ENCODE measurements around the gene TMEM213.

Gene TMEM213

GRCh38 chr7:138819625-138820024, 21.8 kb downstream of the TMEM213 start:
- Histone ChIP-seq H3K27ac (ENCODE audit: low read depth, low read length, severe bottlenecking) (no peak overlapping the region), H3K9me3 (ENCODE audit: control insufficient read depth, low read length) (no peaks in the 10 kb centered on the region), H3K4me3 (ENCODE audit: extremely low read depth, insufficient read depth, low read length, poor library complexity, severe bottlenecking) (no peak overlapping the region), H3K36me3 (ENCODE audit: control insufficient read depth, insufficient read depth, low read length) (no peaks in the 10 kb centered on the region), H3K4me1 (ENCODE audit: control insufficient read depth, insufficient read depth, low read length, poor library complexity, severe bottlenecking) (no peaks in the 10 kb centered on the region)
- 93 to 95% methylated on average over 2 to 3 of the region's 3 CpGs for WGBS, 2 experiments (ENCODE audit: insufficient coverage in 2 of 2)

DNA sequence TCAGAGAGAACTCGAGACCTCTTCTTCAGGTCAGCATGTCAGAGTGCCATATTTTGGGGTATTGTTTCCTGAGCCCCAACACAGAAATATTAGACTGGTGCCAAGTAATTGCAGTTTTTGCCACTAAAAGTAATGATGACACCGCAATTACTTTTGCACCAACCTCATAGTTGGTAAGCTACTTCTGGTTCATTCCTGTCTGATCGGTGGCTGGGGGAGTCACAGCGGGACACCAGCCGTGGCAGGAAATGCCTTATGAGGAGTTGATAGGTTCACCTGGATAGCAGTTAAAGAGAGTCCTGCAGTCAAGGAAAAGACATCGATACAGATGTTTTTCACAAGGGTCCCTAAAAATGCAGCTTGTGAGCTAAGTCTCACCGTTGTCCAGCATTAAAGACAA, 24.1 kb downstream of the TMEM213 start:
- H3K4me1 ChIP-seq (ENCODE audit: control insufficient read depth, insufficient read depth, low read length, poor library complexity, severe bottlenecking): no peaks in the 10 kb centered on the region
- WGBS, 2 experiments (ENCODE audit: insufficient coverage in 2 of 2): 85 to 91% methylated on average over 5 to 7 of the region's 7 CpGs
- peaks cover 5% of the 10 kb centered on the region for H3K9me3 ChIP-seq (ENCODE audit: control insufficient read depth, low read length)
- no peak overlapping the region for H3K27ac ChIP-seq (ENCODE audit: low read depth, low read length, severe bottlenecking)
- no peaks in the 10 kb centered on the region for H3K36me3 ChIP-seq (ENCODE audit: control insufficient read depth, insufficient read depth, low read length)
- no peak overlapping the region for H3K4me3 ChIP-seq (ENCODE audit: extremely low read depth, insufficient read depth, low read length, poor library complexity, severe bottlenecking)

GRCh38 chr7:138822867-138823535, 25.2 kb downstream of the TMEM213 start:
- Histone ChIP-seq H3K36me3 (ENCODE audit: control insufficient read depth, insufficient read depth, low read length) (no peaks in the 10 kb centered on the region), H3K4me3 (ENCODE audit: extremely low read depth, insufficient read depth, low read length, poor library complexity, severe bottlenecking) (no peak overlapping the region)
- 88 to 91% methylated on average over 1 to 6 of the region's 11 CpGs for WGBS, 2 experiments (ENCODE audit: insufficient coverage in 2 of 2)

GRCh38 chr7:138825049-138825721, 27.4 kb downstream of the TMEM213 start:
- Histone ChIP-seq H3K4me1 (ENCODE audit: control insufficient read depth, insufficient read depth, low read length, poor library complexity, severe bottlenecking) (no peaks in the 10 kb centered on the region), H3K27ac (ENCODE audit: low read depth, low read length, severe bottlenecking) (no peak overlapping the region), H3K36me3 (ENCODE audit: control insufficient read depth, insufficient read depth, low read length) (no peaks in the 10 kb centered on the region), H3K9me3 (ENCODE audit: control insufficient read depth, low read length) (peaks cover 5% of the 10 kb centered on the region), H3K4me3 (ENCODE audit: extremely low read depth, insufficient read depth, low read length, poor library complexity, severe bottlenecking) (no peak overlapping the region)
- 90 to 93% methylated on average over 8 of the region's 11 CpGs for WGBS, 2 experiments (ENCODE audit: insufficient coverage in 2 of 2)

More at GRCh38 chr7:138822867-138823535, 25.2 kb downstream of the TMEM213 start:
- Histone ChIP-seq H3K4me1 (ENCODE audit: control insufficient read depth, insufficient read depth, low read length, poor library complexity, severe bottlenecking) (no peaks in the 10 kb centered on the region), H3K27ac (ENCODE audit: low read depth, low read length, severe bottlenecking) (no peak overlapping the region), H3K9me3 (ENCODE audit: control insufficient read depth, low read length) (peaks cover 5% of the 10 kb centered on the region)

DNA sequence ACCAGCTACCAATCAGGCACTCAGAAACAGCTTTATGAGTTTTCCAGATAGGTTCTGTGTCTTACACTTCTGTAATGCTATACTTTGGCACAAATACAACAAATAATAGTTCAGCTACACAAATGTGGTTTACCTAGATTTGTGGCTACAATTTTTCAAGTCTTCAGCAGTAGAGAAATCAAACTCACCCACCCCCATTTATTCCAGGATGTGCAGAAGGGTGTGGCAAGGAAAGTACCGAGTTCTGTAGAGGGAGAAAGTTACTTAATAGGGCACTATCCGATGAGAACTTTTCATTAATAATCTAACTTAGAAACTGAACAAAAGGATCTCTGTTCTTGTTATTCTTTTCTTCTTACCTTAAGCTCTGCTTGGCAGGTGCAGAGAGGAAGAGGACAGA, 30.5 kb downstream of the TMEM213 start:
- Histone ChIP-seq H3K4me1 (ENCODE audit: control insufficient read depth, insufficient read depth, low read length, poor library complexity, severe bottlenecking) (no peaks in the 10 kb centered on the region), H3K4me3 (ENCODE audit: extremely low read depth, insufficient read depth, low read length, poor library complexity, severe bottlenecking) (no peak overlapping the region), H3K27ac (ENCODE audit: low read depth, low read length, severe bottlenecking) (no peak overlapping the region), H3K36me3 (ENCODE audit: control insufficient read depth, insufficient read depth, low read length) (no peaks in the 10 kb centered on the region), H3K9me3 (ENCODE audit: control insufficient read depth, low read length) (peaks cover 5% of the 10 kb centered on the region)
- WGBS, 2 experiments (ENCODE audit: insufficient coverage in 2 of 2): no CpG with 5 or more reads among the region's 2 CpGs

- WGBS, 2 experiments (ENCODE audit: insufficient coverage in 2 of 2): 82 to 89% methylated on average over 8 of the region's 11 CpGs
- H3K4me1 ChIP-seq (ENCODE audit: control insufficient read depth, insufficient read depth, low read length, poor library complexity, severe bottlenecking): no peaks in the 10 kb centered on the region
- peaks cover 5% of the 10 kb centered on the region for H3K9me3 ChIP-seq (ENCODE audit: control insufficient read depth, low read length)
- no peak overlapping the region for H3K27ac ChIP-seq (ENCODE audit: low read depth, low read length, severe bottlenecking)
- peaks cover under 1% of the 10 kb centered on the region for H3K36me3 ChIP-seq (ENCODE audit: control insufficient read depth, insufficient read depth, low read length)
- H3K4me3 ChIP-seq (ENCODE audit: extremely low read depth, insufficient read depth, low read length, poor library complexity, severe bottlenecking): no peak overlapping the region
These were observed 31.5 kb downstream of the TMEM213 start for GRCh38 chr7:138829335-138829734.

DNA sequence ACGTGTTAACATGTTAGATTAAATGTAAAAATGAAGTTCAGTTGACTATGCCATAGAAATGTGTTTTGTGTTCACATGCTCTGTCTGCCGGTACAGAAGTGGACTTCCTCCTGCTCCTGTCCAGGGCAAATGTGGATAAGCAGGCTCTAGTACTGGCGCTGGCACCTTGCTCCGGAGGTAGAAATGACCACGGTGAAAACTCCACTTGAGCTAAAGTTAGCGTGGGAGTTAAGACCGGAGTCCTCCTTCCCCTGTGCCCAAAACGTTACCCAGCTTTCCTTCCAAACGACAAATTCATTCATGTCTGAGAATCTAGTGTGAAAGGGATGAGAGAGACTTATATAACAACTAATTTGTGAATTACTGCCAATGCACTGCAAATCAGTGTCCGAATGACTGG, 35.2 kb downstream of the TMEM213 start:
- H3K36me3 ChIP-seq (ENCODE audit: control insufficient read depth, insufficient read depth, low read length): peaks cover 33% of the 10 kb centered on the region
- H3K4me1 ChIP-seq (ENCODE audit: control insufficient read depth, insufficient read depth, low read length, poor library complexity, severe bottlenecking): no peaks in the 10 kb centered on the region
- 97 to 98% methylated on average over 7 to 8 of the region's 10 CpGs for WGBS, 2 experiments (ENCODE audit: insufficient coverage in 2 of 2)
- H3K4me3 ChIP-seq (ENCODE audit: extremely low read depth, insufficient read depth, low read length, poor library complexity, severe bottlenecking): no peak overlapping the region
- H3K27ac ChIP-seq (ENCODE audit: low read depth, low read length, severe bottlenecking): no peak overlapping the region
- no peaks in the 10 kb centered on the region for H3K9me3 ChIP-seq (ENCODE audit: control insufficient read depth, low read length)

- H3K4me3 ChIP-seq (ENCODE audit: extremely low read depth, insufficient read depth, low read length, poor library complexity, severe bottlenecking): no peak overlapping the region
- no peak overlapping the region for H3K27ac ChIP-seq (ENCODE audit: low read depth, low read length, severe bottlenecking)
- WGBS, 2 experiments (ENCODE audit: insufficient coverage in 2 of 2): 80% methylated on average over 4 to 5 of the region's 5 CpGs
- peaks cover 39% of the 10 kb centered on the region for H3K36me3 ChIP-seq (ENCODE audit: control insufficient read depth, insufficient read depth, low read length)
- no peaks in the 10 kb centered on the region for H3K9me3 ChIP-seq (ENCODE audit: control insufficient read depth, low read length)
- no peaks in the 10 kb centered on the region for H3K4me1 ChIP-seq (ENCODE audit: control insufficient read depth, insufficient read depth, low read length, poor library complexity, severe bottlenecking)
These were observed 35.8 kb downstream of the TMEM213 start for GRCh38 chr7:138833596-138833995.

DNA sequence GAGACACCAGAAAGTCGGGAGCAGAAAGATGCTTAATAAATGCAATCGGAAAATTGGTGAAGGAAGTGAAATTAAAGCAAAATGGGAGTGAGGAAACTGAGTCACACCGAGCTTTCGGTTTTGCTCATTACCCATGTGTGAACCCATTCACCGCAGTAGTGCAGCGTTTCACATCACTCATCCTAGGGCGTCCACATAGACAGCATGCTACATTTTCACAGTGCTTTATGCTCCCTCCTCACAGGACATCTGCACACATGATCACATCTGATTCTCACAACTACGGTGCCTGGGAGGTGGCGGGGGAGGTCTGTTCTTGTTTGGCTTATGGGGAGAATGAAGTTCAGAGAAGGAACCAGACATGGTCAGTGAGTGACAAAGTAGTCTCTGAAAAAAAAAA, 36.8 kb downstream of the TMEM213 start:
- H3K4me1 ChIP-seq (ENCODE audit: control insufficient read depth, insufficient read depth, low read length, poor library complexity, severe bottlenecking): no peaks in the 10 kb centered on the region
- 95 to 96% methylated on average over 6 to 7 of the region's 9 CpGs for WGBS, 2 experiments (ENCODE audit: insufficient coverage in 2 of 2)
- no peaks in the 10 kb centered on the region for H3K9me3 ChIP-seq (ENCODE audit: control insufficient read depth, low read length)
- H3K4me3 ChIP-seq (ENCODE audit: extremely low read depth, insufficient read depth, low read length, poor library complexity, severe bottlenecking): no peak overlapping the region
- peaks cover 43% of the 10 kb centered on the region for H3K36me3 ChIP-seq (ENCODE audit: control insufficient read depth, insufficient read depth, low read length)
- no peak overlapping the region for H3K27ac ChIP-seq (ENCODE audit: low read depth, low read length, severe bottlenecking)

- no peaks in the 10 kb centered on the region for H3K4me1 ChIP-seq (ENCODE audit: control insufficient read depth, insufficient read depth, low read length, poor library complexity, severe bottlenecking)
- H3K27ac ChIP-seq (ENCODE audit: low read depth, low read length, severe bottlenecking): no peak overlapping the region
- H3K36me3 ChIP-seq (ENCODE audit: control insufficient read depth, insufficient read depth, low read length): peaks cover 46% of the 10 kb centered on the region
- no peaks in the 10 kb centered on the region for H3K9me3 ChIP-seq (ENCODE audit: control insufficient read depth, low read length)
- H3K4me3 ChIP-seq (ENCODE audit: extremely low read depth, insufficient read depth, low read length, poor library complexity, severe bottlenecking): no peak overlapping the region
- 90 to 97% methylated on average over 6 to 9 of the region's 11 CpGs for WGBS, 2 experiments (ENCODE audit: insufficient coverage in 2 of 2)
These were observed 37.3 kb downstream of the TMEM213 start for GRCh38 chr7:138835087-138835486.

- peaks cover 64% of the 10 kb centered on the region for H3K36me3 ChIP-seq (ENCODE audit: control insufficient read depth, insufficient read depth, low read length)
- no peaks in the 10 kb centered on the region for H3K9me3 ChIP-seq (ENCODE audit: control insufficient read depth, low read length)
- peaks cover 8% of the 10 kb centered on the region for H3K4me1 ChIP-seq (ENCODE audit: control insufficient read depth, insufficient read depth, low read length, poor library complexity, severe bottlenecking)
- H3K27ac ChIP-seq (ENCODE audit: low read depth, low read length, severe bottlenecking): no peak overlapping the region
- H3K4me3 ChIP-seq (ENCODE audit: extremely low read depth, insufficient read depth, low read length, poor library complexity, severe bottlenecking): no peak overlapping the region
- 96 to 97% methylated on average over 13 of the region's 13 CpGs for WGBS, 2 experiments (ENCODE audit: insufficient coverage in 2 of 2)
These were observed 39.8 kb downstream of the TMEM213 start for GRCh38 chr7:138837627-138838026.
